Fibroblast of lung (primary cell): ENCODE data around the gene HCFC1.

Source experiments
- EZH2 ChIP-seq: IDR thresholded peaks from 2 replicates; pipeline ENCODE4 v1.5.1; 2012; ENCODE audit warnings: low read length, control low read depth, mild to moderate bottlenecking; ENCODE audit errors: missing control alignments
- TF ChIP-seq, protein P1 (sequence below), 2 donors: IDR thresholded peaks in 1 of 2; conservative IDR thresholded peaks in 1 of 2; 1 replicate in 1 of 2; 2 replicates in 1 of 2; pipeline ENCODE4 v1.5.1; 2011 to 2012; ENCODE audit warnings: low read length in 2 of 2, control low read depth in 1 of 2, inconsistent platforms in 1 of 2, low read depth in 1 of 2, mild to moderate bottlenecking in 1 of 2

DNA sequence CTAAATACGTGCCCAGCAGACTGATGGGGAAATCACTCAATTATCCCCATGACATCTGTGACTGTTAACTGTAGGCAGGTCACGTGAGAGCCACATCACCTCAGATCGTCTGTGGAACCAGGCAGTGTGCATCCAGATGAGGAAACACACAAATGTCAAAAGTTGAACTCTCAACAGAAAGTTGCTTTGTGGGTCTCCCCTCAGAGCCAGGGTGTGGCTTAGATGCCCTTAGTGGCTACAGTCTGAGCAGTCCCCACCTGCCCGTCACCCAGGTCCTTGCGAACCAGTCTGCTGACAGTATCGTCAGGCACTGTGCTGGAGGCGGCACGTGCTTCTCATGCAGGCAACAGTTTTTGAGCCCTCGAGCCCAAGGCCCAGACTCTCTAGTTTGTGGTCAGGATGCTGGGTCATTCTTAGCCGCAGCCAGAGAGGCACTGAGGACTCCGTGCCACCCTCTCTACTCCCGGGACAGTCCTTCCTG is 11.7 kb upstream of the HCFC1 start:
- TF ChIP-seq, protein P1, sequence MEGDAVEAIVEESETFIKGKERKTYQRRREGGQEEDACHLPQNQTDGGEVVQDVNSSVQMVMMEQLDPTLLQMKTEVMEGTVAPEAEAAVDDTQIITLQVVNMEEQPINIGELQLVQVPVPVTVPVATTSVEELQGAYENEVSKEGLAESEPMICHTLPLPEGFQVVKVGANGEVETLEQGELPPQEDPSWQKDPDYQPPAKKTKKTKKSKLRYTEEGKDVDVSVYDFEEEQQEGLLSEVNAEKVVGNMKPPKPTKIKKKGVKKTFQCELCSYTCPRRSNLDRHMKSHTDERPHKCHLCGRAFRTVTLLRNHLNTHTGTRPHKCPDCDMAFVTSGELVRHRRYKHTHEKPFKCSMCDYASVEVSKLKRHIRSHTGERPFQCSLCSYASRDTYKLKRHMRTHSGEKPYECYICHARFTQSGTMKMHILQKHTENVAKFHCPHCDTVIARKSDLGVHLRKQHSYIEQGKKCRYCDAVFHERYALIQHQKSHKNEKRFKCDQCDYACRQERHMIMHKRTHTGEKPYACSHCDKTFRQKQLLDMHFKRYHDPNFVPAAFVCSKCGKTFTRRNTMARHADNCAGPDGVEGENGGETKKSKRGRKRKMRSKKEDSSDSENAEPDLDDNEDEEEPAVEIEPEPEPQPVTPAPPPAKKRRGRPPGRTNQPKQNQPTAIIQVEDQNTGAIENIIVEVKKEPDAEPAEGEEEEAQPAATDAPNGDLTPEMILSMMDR (conservative IDR thresholded peaks at IDR 0.05 in 1 of 2, IDR thresholded peaks at IDR 0.05 in 1 of 2; ENCODE audit: low read depth in 1 of 2, low read length in 2 of 2) = no peak
- no peak for TF ChIP-seq EZH2
